ENCODE data around the gene AGAP1.

GRCh38 chr2:235471186-235471747 is 22.6 kb upstream of the AGAP1 start:
- TF ChIP-seq POLR2A (IDR thresholded peaks at IDR 0.05; ENCODE audit: low read depth, low read length) (no peak), POLR2AphosphoS5 (IDR thresholded peaks at IDR 0.05; ENCODE audit: low read depth, low read length) (no peak), POU2F2 (IDR thresholded peaks at IDR 0.05; ENCODE audit: low read depth, low read length) (no peak), TAF1 (IDR thresholded peaks at IDR 0.05; ENCODE audit: low read depth, low read length) (no peak), SPI1 (IDR thresholded peaks at IDR 0.05; ENCODE audit: low read depth, low read length) (no peak)
